Mononuclear cell (primary cell): ENCODE measurements around the gene LRMDA. TPM values are rescaled to one million over a fixed set of nuclear protein-coding genes. Genes with fewer than 3 reads are reported as not detected.

Source experiments
- H3K27me3 ChIP-seq: 2 replicates; pipeline ENCODE4 v1.6.0; 2011; ENCODE audit warnings: low read length, control low read depth; ENCODE audit not compliant: insufficient read depth
- H3K4me1 ChIP-seq: 2 replicates; pipeline ENCODE4 v1.5.1; 2011; ENCODE audit warnings: mild to moderate bottlenecking, low read length, control low read depth; ENCODE audit not compliant: insufficient read depth
- H3K4me3 ChIP-seq: 2 replicates; pipeline ENCODE4 v1.5.1; 2011; ENCODE audit warnings: mild to moderate bottlenecking, low read length, moderate library complexity
- H3K9me3 ChIP-seq: 2 replicates; pipeline ENCODE4 v1.5.1; 2011; ENCODE audit warnings: low read depth, mild to moderate bottlenecking, control low read depth, low read length
- total RNA-seq: library from RNA; depleted of rRNA; stranded (reverse); fragments of >200 nt; gene quantifications from one replicate; pipeline ENCODE4 v1.2.3, GENCODE V29; 2012

LRMDA gene
- total RNA-seq, 1 donor = 7.6 TPM

DNA sequence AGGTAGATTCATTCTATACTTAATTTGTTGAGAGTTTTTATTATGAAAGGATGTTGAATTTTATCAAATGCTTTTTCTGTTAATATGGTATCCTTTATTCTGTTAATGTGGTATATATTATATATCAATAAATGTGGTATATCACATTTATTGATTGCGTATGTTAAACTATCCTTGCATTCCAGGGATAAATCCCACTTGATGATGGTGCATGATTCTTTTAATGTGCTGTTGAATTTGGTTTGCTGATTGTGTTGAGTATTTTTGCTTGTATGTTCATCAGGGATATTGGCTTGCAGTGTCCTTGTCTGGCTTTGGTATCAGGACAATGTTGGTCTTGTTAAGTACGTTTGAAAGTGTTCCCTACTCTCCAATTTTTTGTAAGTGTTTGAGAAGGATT is 11.9 kb downstream of the LRMDA start:
- Histone ChIP-seq H3K4me1 (no peaks in the 10 kb centered on the region), H3K27me3 (no peaks in the 10 kb centered on the region), H3K9me3 (peaks cover 15% of the 10 kb centered on the region), H3K4me3 (no peak overlapping the region)

DNA sequence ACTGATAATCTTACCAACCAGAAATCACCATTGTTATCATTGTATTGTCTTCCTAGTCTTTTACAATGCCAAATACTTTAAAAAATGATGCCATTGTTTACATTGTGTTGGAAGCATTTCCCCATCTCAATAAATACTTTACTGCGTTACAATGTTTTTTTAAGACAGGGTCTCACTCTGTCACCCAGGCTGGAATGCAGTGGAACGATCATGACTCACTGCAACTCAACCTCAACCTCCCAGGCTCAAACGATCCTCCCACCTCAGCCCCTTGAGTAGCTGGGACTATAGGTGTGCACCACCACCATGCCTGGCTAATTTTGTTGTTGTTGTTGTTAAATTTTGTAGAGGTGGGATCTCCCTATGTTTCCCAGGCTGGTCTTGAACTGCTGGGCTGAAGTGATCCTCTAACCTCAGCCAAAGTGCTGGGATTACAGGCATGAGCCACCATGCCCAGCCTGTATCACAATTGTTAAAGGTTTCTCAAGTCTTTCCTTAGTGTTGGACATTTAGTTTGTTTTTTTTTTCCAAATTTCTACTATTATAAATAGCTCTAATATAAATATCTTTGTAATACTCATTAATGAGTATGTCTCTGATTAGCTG is 13.5 kb downstream of the LRMDA start:
- Histone ChIP-seq H3K4me1 (no peaks in the 10 kb centered on the region), H3K27me3 (no peaks in the 10 kb centered on the region)

DNA sequence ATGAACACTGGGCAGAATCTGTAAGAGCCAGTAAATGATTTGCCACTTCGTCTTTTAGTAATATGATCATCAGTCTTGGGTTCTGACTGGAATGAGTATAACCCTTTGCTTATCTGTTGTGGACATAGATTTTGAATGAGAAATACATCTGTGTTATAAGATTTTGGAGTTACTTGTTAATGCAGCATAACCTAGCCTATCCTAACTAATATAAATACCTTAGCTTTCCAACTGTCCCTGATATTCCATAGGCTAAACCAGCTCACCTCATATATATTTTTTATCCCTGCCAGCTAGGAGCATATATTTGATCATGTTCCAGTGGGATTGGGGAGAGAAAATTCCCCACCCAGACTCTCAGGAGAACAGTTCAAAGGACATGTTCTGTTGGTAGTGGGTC is 15.1 kb downstream of the LRMDA start:
- no peaks in the 10 kb centered on the region for H3K27me3 ChIP-seq
- H3K4me3 ChIP-seq = no peak overlapping the region
- peaks cover 15% of the 10 kb centered on the region for H3K9me3 ChIP-seq
- H3K4me1 ChIP-seq = no peaks in the 10 kb centered on the region

More for the DNA sequence above, 13.5 kb downstream of the LRMDA start:
- Histone ChIP-seq H3K4me3 (no peak overlapping the region), H3K9me3 (peaks cover 15% of the 10 kb centered on the region)

DNA sequence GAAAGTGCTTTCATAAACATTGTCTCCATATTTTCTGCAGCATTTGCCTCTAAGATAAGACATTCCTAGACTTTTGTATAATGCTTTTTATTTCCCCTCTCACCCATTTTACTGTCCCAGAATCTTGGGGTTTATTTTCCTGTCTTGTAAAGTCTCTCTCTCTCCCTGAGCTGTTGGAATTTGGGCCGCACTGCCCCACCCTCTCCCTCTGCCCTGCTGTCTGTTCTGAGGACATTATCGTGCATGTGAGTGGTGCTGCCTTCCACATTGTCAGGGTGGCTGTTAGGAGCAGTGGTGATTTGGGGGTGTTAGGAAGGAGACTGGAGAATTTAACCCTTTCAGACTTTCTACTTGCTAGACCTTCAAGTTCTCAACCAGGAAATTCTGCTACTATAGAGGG is 16.7 kb downstream of the LRMDA start:
- Histone ChIP-seq H3K27me3 (no peaks in the 10 kb centered on the region), H3K9me3 (peaks cover 10% of the 10 kb centered on the region), H3K4me3 (no peak overlapping the region), H3K4me1 (no peaks in the 10 kb centered on the region)

DNA sequence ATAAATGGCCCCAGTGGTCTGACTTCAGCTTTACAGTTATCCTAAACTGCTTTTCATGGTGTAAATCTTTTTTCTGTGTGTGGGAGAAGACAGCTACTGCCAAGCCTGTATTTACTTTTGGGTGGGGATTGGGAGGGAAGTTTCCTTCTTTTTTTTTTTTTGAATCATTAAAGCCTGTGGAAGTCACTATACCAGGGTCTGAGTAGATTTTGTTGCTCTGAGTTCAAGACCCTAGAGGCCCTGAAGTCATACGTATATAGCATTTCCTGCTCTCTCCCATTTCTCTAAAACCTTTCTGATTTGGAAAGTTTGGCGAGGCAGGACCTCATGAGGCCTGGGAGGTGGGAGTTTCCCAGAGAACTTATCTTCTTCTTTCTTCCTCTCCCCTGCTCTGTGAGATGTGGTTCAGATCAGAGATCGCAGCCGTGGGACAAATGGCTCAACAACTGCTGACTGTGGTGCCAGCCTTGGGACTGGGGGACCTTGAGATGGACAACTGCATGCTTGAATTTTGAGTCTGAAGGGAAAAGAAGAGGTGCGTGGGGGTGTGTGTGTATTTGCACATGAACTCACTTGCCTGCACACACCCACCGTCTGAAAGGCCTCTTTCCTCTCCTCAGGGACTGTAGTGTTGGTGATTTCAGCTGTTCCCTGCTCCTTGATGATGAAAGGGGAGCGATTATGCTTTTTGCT is 18.1 kb downstream of the LRMDA start:
- no peak overlapping the region for H3K4me3 ChIP-seq
- H3K9me3 ChIP-seq = no peaks in the 10 kb centered on the region
- H3K4me1 ChIP-seq = no peaks in the 10 kb centered on the region
- no peaks in the 10 kb centered on the region for H3K27me3 ChIP-seq

DNA sequence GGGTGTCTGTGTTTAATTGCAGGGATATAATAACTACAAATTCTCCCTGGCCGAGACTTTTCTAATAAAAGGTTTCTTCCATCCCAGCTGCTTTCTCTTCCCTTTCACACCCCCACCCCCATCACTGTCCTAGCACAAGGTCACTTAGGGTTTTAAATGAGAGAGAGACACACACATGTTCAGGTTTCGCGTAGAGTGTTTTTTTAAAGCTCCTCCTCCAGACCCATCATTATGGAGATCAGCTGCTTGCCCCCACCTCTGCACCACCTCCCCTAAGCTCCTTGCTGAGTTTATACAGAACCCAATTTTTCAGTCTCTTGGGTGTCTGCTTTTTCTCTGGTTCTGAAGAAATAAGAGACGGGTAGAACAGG is 18.6 kb downstream of the LRMDA start:
- H3K4me3 ChIP-seq = no peak overlapping the region
- H3K4me1 ChIP-seq = no peaks in the 10 kb centered on the region
- H3K9me3 ChIP-seq = no peaks in the 10 kb centered on the region
- H3K27me3 ChIP-seq = no peaks in the 10 kb centered on the region

DNA sequence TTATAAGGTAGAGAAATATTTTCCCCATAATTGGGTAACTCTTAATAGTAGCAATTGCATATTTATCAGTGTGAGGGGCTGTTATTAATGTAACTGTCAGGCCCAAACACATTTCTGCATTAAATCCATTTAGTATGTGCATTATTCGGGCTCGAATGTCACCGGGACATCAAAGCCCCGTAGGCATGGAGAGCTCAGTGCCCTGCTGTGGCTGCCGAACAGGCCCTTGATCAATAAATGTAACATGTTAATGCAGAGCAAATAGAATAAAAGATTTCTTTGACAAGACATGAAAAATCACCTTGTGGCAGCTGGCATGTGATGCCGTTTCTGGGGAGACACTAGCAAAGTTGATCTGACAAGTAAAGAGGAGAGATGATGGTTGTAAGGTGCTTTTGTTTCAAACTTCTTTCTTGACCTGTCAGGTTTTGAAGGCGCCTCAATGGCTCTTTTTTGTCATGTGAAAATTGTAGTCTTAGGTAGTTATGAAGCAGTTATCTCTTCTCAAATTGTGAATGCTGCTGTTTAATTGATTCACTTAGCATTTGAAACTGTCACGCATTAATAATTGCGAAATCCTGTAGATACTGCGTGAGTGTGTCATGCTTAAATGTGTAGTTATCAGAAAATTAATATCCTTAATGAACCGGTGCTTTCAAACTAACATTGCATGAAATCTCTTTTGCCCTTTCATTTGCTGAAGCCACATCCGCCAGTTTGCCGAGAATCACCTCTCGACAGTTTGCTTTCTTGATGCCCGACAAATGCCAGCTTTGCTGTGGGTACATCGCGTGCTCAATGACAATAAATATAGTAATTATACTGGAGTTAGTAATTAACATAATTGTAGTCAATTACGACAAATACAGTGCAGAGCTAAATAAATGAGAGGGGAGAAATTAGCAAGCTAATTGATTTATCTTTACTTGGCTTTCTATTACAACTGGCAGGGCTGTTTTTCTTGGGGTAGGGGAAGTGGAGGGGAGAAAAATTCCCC is 19.5 kb downstream of the LRMDA start:
- H3K9me3 ChIP-seq = no peaks in the 10 kb centered on the region
- no peaks in the 10 kb centered on the region for H3K27me3 ChIP-seq
- H3K4me1 ChIP-seq = no peaks in the 10 kb centered on the region
- H3K4me3 ChIP-seq = no peak overlapping the region

DNA sequence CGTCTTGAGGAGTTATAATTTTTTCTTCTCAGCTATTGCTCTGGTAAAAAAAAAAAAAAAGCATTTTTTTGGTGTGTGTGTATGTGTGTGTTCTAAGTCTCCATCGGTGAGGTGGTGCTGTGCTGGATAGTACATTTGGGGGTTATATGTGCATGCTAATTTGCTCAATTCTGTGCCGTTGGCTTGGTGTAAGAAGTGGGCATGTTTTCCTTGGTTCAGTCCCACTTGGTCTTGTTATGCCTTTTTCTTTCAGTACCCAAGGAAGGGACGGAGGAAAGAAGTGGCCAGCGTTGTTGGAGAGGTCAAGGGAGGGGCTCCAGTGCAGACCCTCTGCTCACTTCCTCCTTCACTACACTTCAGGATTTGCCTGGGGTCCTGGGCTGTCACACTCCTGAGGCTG is 20.4 kb downstream of the LRMDA start:
- no peak overlapping the region for H3K4me3 ChIP-seq
- no peaks in the 10 kb centered on the region for H3K9me3 ChIP-seq
- no peaks in the 10 kb centered on the region for H3K4me1 ChIP-seq
- H3K27me3 ChIP-seq = no peaks in the 10 kb centered on the region

DNA sequence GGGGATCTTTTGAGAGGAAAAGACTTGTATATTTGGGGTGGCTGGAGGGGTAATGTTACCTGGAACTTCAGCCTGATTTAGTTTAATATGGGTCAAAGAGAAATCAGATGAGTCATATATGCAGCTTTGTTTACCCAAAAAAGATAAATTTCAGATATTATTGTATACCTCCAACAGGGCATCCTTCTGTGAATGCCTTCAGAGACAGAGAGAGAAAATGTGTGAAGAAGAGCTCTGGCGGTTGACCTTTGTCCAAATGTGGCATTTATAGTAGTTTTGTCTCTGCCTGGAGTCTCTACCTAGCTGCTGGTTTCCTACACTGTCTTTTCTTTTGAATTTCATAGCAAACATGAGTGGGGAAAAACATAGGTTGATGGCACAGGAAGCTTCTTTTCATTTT is 21.6 kb downstream of the LRMDA start:
- Histone ChIP-seq H3K9me3 (no peaks in the 10 kb centered on the region), H3K27me3 (no peaks in the 10 kb centered on the region), H3K4me3 (no peak overlapping the region), H3K4me1 (no peaks in the 10 kb centered on the region)

DNA sequence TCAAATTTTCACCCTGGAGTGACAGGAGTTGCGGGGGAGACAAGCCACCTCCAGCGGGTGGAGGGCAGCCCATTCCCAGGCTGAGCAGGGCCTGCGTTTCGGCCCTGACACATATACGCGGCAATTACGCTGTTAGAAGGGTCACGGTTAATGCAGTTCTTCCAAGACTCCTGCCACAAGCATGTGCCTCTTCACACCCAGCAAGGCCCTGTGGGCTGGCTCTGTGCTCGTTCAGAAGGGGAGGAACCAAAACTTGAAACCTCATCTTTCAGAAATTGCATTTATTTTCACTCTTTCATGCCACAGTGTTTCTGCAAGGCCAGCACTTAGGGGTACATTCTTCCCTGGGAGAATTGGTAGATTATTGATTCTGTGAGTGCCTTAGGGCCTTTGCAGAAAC is 24.7 kb downstream of the LRMDA start:
- no peaks in the 10 kb centered on the region for H3K4me1 ChIP-seq
- no peaks in the 10 kb centered on the region for H3K27me3 ChIP-seq
- no peak overlapping the region for H3K4me3 ChIP-seq
- no peaks in the 10 kb centered on the region for H3K9me3 ChIP-seq

DNA sequence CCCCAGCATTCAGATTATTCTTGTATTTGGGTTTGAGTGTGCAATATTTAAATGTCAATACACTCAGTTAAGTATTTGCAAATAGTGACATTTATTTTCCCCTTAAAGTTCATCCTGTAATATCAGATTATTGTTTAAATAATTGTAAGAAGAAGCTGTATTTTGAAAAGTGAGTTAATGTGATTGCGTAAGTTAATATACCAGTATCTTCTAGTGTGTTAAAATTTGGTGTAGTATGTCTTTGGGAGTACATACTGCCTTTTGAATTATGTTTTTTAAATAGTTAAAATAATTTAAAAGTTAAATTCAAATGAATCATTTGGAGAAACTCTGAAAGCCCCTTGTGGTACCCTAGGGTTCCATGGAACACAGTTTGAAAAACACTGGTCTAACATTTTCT is 28.6 kb downstream of the LRMDA start:
- H3K4me3 ChIP-seq = no peak overlapping the region
- no peaks in the 10 kb centered on the region for H3K27me3 ChIP-seq
- H3K4me1 ChIP-seq = no peaks in the 10 kb centered on the region
- no peaks in the 10 kb centered on the region for H3K9me3 ChIP-seq

DNA sequence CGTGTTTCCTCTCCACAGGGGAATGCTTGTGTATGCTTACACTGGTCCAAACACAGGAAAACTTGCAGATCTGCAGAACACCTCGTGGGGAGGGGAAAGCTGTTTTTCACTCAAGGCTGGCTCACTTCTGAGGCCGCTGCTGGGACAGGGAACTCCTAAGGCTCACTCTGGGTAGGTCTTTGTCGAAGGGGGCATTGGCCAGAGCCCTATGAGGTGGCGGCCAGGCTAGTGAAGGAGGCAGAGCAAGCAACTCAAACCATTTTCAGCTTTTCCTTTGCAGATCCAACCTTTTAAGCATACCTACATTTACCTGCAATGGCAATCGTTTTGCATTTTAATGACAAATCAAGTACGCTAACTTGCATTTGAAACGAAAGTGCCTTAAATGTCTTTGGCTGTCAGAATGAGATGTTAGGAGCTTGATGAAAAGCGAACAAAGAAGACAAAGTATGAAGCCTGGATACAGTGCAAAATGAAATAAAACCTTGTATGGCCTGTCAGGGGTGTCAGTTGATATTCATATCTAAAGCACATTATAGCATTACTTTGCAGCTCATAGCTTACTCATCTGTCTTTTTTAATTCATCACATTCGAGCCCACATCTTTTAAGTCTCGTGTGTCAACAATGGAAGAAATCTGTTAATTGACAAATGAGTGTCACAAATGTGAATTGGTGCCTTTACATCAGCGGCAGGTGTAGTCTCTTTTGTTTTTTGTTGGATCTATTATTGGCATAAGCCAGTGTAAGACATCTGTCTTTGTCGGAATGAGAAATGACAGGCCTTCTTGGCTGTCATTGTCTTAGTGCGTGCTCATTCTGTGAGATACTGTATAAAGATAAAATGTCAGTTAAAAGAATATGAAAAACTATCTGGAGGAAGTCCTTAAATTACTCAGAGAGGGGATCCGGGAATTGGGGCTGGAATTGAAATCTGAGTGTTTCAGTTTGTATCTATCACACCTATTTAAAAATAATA is 30.5 kb downstream of the LRMDA start:
- Histone ChIP-seq H3K9me3 (no peaks in the 10 kb centered on the region), H3K4me1 (no peaks in the 10 kb centered on the region), H3K27me3 (no peaks in the 10 kb centered on the region), H3K4me3 (no peak overlapping the region)

DNA sequence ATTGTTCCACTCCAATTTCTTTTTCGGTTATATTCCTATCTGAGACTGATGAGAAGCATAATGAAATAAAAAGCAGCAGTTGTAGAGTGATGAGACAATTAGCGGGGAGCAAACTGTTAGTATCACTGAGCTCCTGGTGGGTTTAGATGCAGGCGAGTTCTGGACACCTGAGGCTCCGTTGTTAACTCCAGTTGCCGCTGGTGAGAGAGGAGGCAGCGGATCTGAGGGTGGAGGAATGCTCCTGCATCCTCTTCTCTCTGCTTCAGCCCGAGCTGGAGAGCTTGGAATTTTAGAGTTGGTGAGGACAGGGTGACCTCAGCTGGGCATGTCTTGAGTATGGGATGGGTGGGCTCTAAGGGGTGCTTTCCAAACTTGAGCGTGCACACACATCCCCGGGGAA is 31.4 kb downstream of the LRMDA start:
- H3K4me1 ChIP-seq = no peaks in the 10 kb centered on the region
- no peak overlapping the region for H3K4me3 ChIP-seq
- H3K27me3 ChIP-seq = no peaks in the 10 kb centered on the region
- H3K9me3 ChIP-seq = no peaks in the 10 kb centered on the region
